Measurements from ENCODE around the gene STK17A. TPM values are rescaled to one million over a fixed set of nuclear protein-coding genes. Genes with fewer than 3 reads are reported as not detected.
A peak's percentile ranks its signal among the peaks of the same experiment; 100 is the strongest.
"Not testable (repeated sequence)": the region's sequence is repeated elsewhere in the genome, so short reads cannot be mapped to it uniquely, and the experiment has no call there.

STK17A gene
- total RNA-seq, 2 donors from 2014 or later = 49.2 to 56.4 TPM

- not testable (repeated sequence) for H3K4me3 Mint-ChIP-seq; DNase-seq; H3K27me3 Mint-ChIP-seq (ENCODE audit: low read depth); H3K27ac Mint-ChIP-seq; H3K9me3 Mint-ChIP-seq; ATAC-seq (replicated peaks in 1 of 2); H3K36me3 Mint-ChIP-seq (ENCODE audit: insufficient read depth in 2 of 2)
- peaks cover 43% of the 10 kb centered on the region for H3K4me1 Mint-ChIP-seq (ENCODE audit: low read depth)
Measured at GRCh38 chr7:43573832-43574231, 9.1 kb upstream of the STK17A start.

GRCh38 chr7:43575506-43575905 is 7.4 kb upstream of the STK17A start:
- Mint-ChIP-seq H3K4me1 (ENCODE audit: low read depth) (peaks cover 34% of the 10 kb centered on the region), H3K36me3 (ENCODE audit: insufficient read depth in 2 of 2) (no peaks in the 10 kb centered on the region), H3K27me3 (ENCODE audit: low read depth) (no peaks in the 10 kb centered on the region), H3K4me3 (no peak overlapping the region), H3K9me3 (no peaks in the 10 kb centered on the region), H3K27ac (no peak overlapping the region)
- no peak for DNase-seq
- ATAC-seq (replicated peaks in 1 of 2) = no peak

GRCh38 chr7:43576241-43576640 is 6.7 kb upstream of the STK17A start:
- ATAC-seq (replicated peaks in 1 of 2) (no peak), DNase-seq (no peak)
- H3K27ac Mint-ChIP-seq = no peak overlapping the region
- no peaks in the 10 kb centered on the region for H3K36me3 Mint-ChIP-seq (ENCODE audit: insufficient read depth in 2 of 2)
- H3K4me1 Mint-ChIP-seq (ENCODE audit: low read depth) = peaks cover 26% of the 10 kb centered on the region
- peaks cover 1% of the 10 kb centered on the region for H3K27me3 Mint-ChIP-seq (ENCODE audit: low read depth)
- H3K9me3 Mint-ChIP-seq = no peaks in the 10 kb centered on the region
- no peak overlapping the region for H3K4me3 Mint-ChIP-seq

GRCh38 chr7:43577485-43577951 is 5.4 kb upstream of the STK17A start:
- DNase-seq = peak in 1 of 2 donors; percentile 23
- peak in 1 of 2 donors; percentile 14 for ATAC-seq (replicated peaks in 1 of 2)
- H3K27ac Mint-ChIP-seq = no peak overlapping the region

GRCh38 chr7:43583424-43584194 is 701 bp downstream of the STK17A start:
- H3K9me3 Mint-ChIP-seq = no peaks in the 10 kb centered on the region
- ATAC-seq (replicated peaks in 1 of 2) = peak; percentile 31 to 44
- DNase-seq = peak; percentile 77 to 83
- peaks cover 6 to 9% of the 10 kb centered on the region in 2 donors for H3K36me3 Mint-ChIP-seq (ENCODE audit: insufficient read depth in 2 of 2)
- H3K4me3 Mint-ChIP-seq = peak overlapping the region; percentile 97 to 98
- H3K27ac Mint-ChIP-seq = peak overlapping the region; percentile 97
- peaks cover 31% of the 10 kb centered on the region for H3K4me1 Mint-ChIP-seq (ENCODE audit: low read depth)
- H3K27me3 Mint-ChIP-seq (ENCODE audit: low read depth) = peaks cover 11% of the 10 kb centered on the region

More at GRCh38 chr7:43577485-43577951, 5.4 kb upstream of the STK17A start:
- no peaks in the 10 kb centered on the region for H3K36me3 Mint-ChIP-seq (ENCODE audit: insufficient read depth in 2 of 2)
- H3K4me3 Mint-ChIP-seq = no peak overlapping the region
- H3K27me3 Mint-ChIP-seq (ENCODE audit: low read depth) = peaks cover 11% of the 10 kb centered on the region
- H3K4me1 Mint-ChIP-seq (ENCODE audit: low read depth) = peaks cover 22% of the 10 kb centered on the region
- no peaks in the 10 kb centered on the region for H3K9me3 Mint-ChIP-seq

GRCh38 chr7:43584195-43584586 is 1.3 kb downstream of the STK17A start:
- ATAC-seq (replicated peaks in 1 of 2) (no peak), DNase-seq (peak; percentile 33 to 43)
- Mint-ChIP-seq H3K36me3 (ENCODE audit: insufficient read depth in 2 of 2) (peaks cover 6 to 9% of the 10 kb centered on the region in 2 donors), H3K27ac (peak overlapping the region; percentile 97), H3K27me3 (ENCODE audit: low read depth) (peaks cover 11% of the 10 kb centered on the region), H3K9me3 (no peaks in the 10 kb centered on the region), H3K4me3 (peak overlapping the region; percentile 97 to 98), H3K4me1 (ENCODE audit: low read depth) (peaks cover 37% of the 10 kb centered on the region)

GRCh38 chr7:43584733-43585132 is 1.8 kb downstream of the STK17A start:
- H3K27ac Mint-ChIP-seq; DNase-seq; ATAC-seq (replicated peaks in 1 of 2); H3K9me3 Mint-ChIP-seq; H3K36me3 Mint-ChIP-seq (ENCODE audit: insufficient read depth in 2 of 2): not testable (repeated sequence)
- Mint-ChIP-seq H3K4me1 (ENCODE audit: low read depth) (peaks cover 43% of the 10 kb centered on the region), H3K27me3 (ENCODE audit: low read depth) (peaks cover 11% of the 10 kb centered on the region), H3K4me3 (peak overlapping the region; percentile 97 to 98)

- H3K27ac Mint-ChIP-seq = peak overlapping the region; percentile 97
- ATAC-seq (replicated peaks in 1 of 2) (no peak), DNase-seq (no peak)
- peaks cover 6 to 9% of the 10 kb centered on the region in 2 donors for H3K36me3 Mint-ChIP-seq (ENCODE audit: insufficient read depth in 2 of 2)
- H3K9me3 Mint-ChIP-seq = no peaks in the 10 kb centered on the region
- H3K4me3 Mint-ChIP-seq = peak overlapping the region; percentile 97 to 98
- peaks cover 11% of the 10 kb centered on the region for H3K27me3 Mint-ChIP-seq (ENCODE audit: low read depth)
- peaks cover 51% of the 10 kb centered on the region for H3K4me1 Mint-ChIP-seq (ENCODE audit: low read depth)
Measured at GRCh38 chr7:43585562-43585961, 2.7 kb downstream of the STK17A start.

GRCh38 chr7:43586251-43586900 is 3.5 kb downstream of the STK17A start:
- H3K4me1 Mint-ChIP-seq (ENCODE audit: low read depth) = peaks cover 59% of the 10 kb centered on the region
- H3K36me3 Mint-ChIP-seq (ENCODE audit: insufficient read depth in 2 of 2) = peaks cover 8 to 9% of the 10 kb centered on the region in 2 donors
- ATAC-seq (replicated peaks in 1 of 2) = peak; percentile 5 to 16
- H3K9me3 Mint-ChIP-seq = no peaks in the 10 kb centered on the region
- peaks cover 9% of the 10 kb centered on the region for H3K27me3 Mint-ChIP-seq (ENCODE audit: low read depth)
- H3K27ac Mint-ChIP-seq = peak overlapping the region; percentile 97
- H3K4me3 Mint-ChIP-seq = peak overlapping the region; percentile 97 to 98
- no peak for DNase-seq

GRCh38 chr7:43588477-43589132 is 5.7 kb downstream of the STK17A start:
- H3K36me3 Mint-ChIP-seq (ENCODE audit: insufficient read depth in 2 of 2) = peaks cover 8 to 13% of the 10 kb centered on the region in 2 donors
- no peak for ATAC-seq (replicated peaks in 1 of 2)
- H3K27me3 Mint-ChIP-seq (ENCODE audit: low read depth) = no peaks in the 10 kb centered on the region
- peaks cover 0 to 2% of the 10 kb centered on the region in 2 donors for H3K9me3 Mint-ChIP-seq
- H3K4me1 Mint-ChIP-seq (ENCODE audit: low read depth) = peaks cover 77% of the 10 kb centered on the region
- H3K4me3 Mint-ChIP-seq = peak overlapping the region; percentile 47 to 63
- no peak for DNase-seq
- peak overlapping the region; percentile 1 for H3K27ac Mint-ChIP-seq

- DNase-seq (no peak), ATAC-seq (replicated peaks in 1 of 2) (no peak)
- H3K36me3 Mint-ChIP-seq (ENCODE audit: insufficient read depth in 2 of 2) = peaks cover 5 to 9% of the 10 kb centered on the region in 2 donors
- peaks cover 0 to 2% of the 10 kb centered on the region in 2 donors for H3K9me3 Mint-ChIP-seq
- peak overlapping the region; percentile 55 for H3K27ac Mint-ChIP-seq
- peaks cover 82% of the 10 kb centered on the region for H3K4me1 Mint-ChIP-seq (ENCODE audit: low read depth)
- peak overlapping the region; percentile 27 to 31 for H3K4me3 Mint-ChIP-seq
- no peaks in the 10 kb centered on the region for H3K27me3 Mint-ChIP-seq (ENCODE audit: low read depth)
Measured at GRCh38 chr7:43589133-43589478, 6.2 kb downstream of the STK17A start.

GRCh38 chr7:43589728-43590127 is 6.8 kb downstream of the STK17A start:
- Mint-ChIP-seq H3K4me1 (ENCODE audit: low read depth) (peaks cover 88% of the 10 kb centered on the region), H3K36me3 (ENCODE audit: insufficient read depth in 2 of 2) (peaks cover 3 to 5% of the 10 kb centered on the region in 2 donors), H3K9me3 (peaks cover 0 to 2% of the 10 kb centered on the region in 2 donors), H3K4me3 (peak overlapping the region; percentile 64 to 71), H3K27ac (peak overlapping the region; percentile 95), H3K27me3 (ENCODE audit: low read depth) (no peaks in the 10 kb centered on the region)
- DNase-seq (no peak), ATAC-seq (replicated peaks in 1 of 2) (no peak)
